OCI-LY3 (cell line): ENCODE data around the gene FAM217B.

Source experiments
- H2AFZ ChIP-seq: fragments of 200-600, 300-600 bp; shearing (Covaris generic); 2 replicates; pipeline ENCODE4 v1.6.0; 2014; ENCODE audit warnings: antibody characterized with exemption, low read depth, low read length
- H3K27ac ChIP-seq: fragments of 200-600, 300-600 bp; sonication (generic); 2 replicates; pipeline ENCODE4 v1.5.1; 2014; ENCODE audit warnings: mild to moderate bottlenecking, low read length, moderate library complexity, mixed read lengths
- H3K27me3 ChIP-seq: fragments of 200-600, 300-600 bp; sonication (generic); 2 replicates; pipeline ENCODE4 v1.6.1; 2014; ENCODE audit warnings: low read depth, low read length, mixed read lengths
- H3K36me3 ChIP-seq: fragments of 200-600, 300-600 bp; sonication (generic); replicated peaks from 2 replicates; pipeline ENCODE3; 2014; ENCODE audit warnings: low read depth, low read length, mixed read lengths
- H3K4me1 ChIP-seq: fragments of 300-600, 200-600 bp; sonication (generic); 2 replicates; pipeline ENCODE4 v1.6.1; 2014; ENCODE audit warnings: low read length, mixed read lengths
- H3K4me2 ChIP-seq: fragments of 200-600, 300-600 bp; sonication (generic); 2 replicates; pipeline ENCODE4 v1.6.1; 2014; ENCODE audit warnings: low read length, mixed read lengths
- H3K4me3 ChIP-seq: fragments of 300-600, 200-600 bp; sonication (generic); 2 replicates; pipeline ENCODE4 v1.5.1; 2014; ENCODE audit warnings: antibody characterized with exemption, mild to moderate bottlenecking, low read length, moderate library complexity
- H3K79me2 ChIP-seq: fragments of 300-600, 200-600 bp; shearing (Covaris generic); 2 replicates; pipeline ENCODE4 v1.6.1; 2014; ENCODE audit warnings: mild to moderate bottlenecking, low read length, mixed read lengths
- H3K9ac ChIP-seq: fragments of 300-600, 200-600 bp; shearing (Covaris generic); 2 replicates; pipeline ENCODE4 v1.6.0; 2014; ENCODE audit warnings: mild to moderate bottlenecking, low read length, moderate library complexity
- H3K9me3 ChIP-seq: fragments of 200-600, 300-600 bp; shearing (Covaris generic); 2 replicates; pipeline ENCODE4 v1.6.1; 2014; ENCODE audit warnings: low read length, mixed read lengths; ENCODE audit not compliant: insufficient read depth
- H4K20me1 ChIP-seq: fragments of 200-600, 300-600 bp; sonication (generic); 2 replicates; pipeline ENCODE4 v1.6.1; 2016; ENCODE audit warnings: low read length, mixed read lengths; ENCODE audit not compliant: insufficient read depth
- CTCF ChIP-seq: fragments of 200-600, 300-600 bp; sonication (generic); IDR thresholded peaks from 2 replicates; pipeline ENCODE4 v1.5.1; 2014; ENCODE audit warnings: antibody characterized with exemption, low read length, low read depth
- EZH2phosphoT487 ChIP-seq: fragments of 200-600 bp; shearing (Covaris generic); IDR thresholded peaks from 2 replicates; pipeline ENCODE4 v1.6.1; 2018; ENCODE audit warnings: antibody characterized with exemption, mixed run types, low read depth

FAM217B gene

GRCh38 chr20:59948212-59948611 lies 8.0 kb downstream of the FAM217B start:
- Histone ChIP-seq H3K4me1 (0 out of 2 replicates have a peak, but pooled peaks cover 3% of the 10 kb centered on the region), H3K36me3 (peaks cover 17% of the 10 kb centered on the region), H3K4me3 (no peak overlapping the region), H3K9ac (no peak overlapping the region), H3K27me3 (no peaks in the 10 kb centered on the region), H3K4me2 (no peak overlapping the region), H3K27ac (no peak overlapping the region), H3K79me2 (no peaks in the 10 kb centered on the region), H3K9me3 (no peaks in the 10 kb centered on the region), H2AFZ (no peak overlapping the region), H4K20me1 (no peaks in the 10 kb centered on the region)
- no peak for TF ChIP-seq CTCF
- no peak for TF ChIP-seq EZH2phosphoT487

- H3K79me2 ChIP-seq: no peaks in the 10 kb centered on the region
- H3K27me3 ChIP-seq: no peaks in the 10 kb centered on the region
- H4K20me1 ChIP-seq: no peaks in the 10 kb centered on the region
- TF ChIP-seq EZH2phosphoT487 (no peak), CTCF (peak; percentile 84)
- H2AFZ ChIP-seq: 0 out of 2 replicates have a peak overlapping the region, but pooled peaks have one; percentile 5
- no peak overlapping the region for H3K27ac ChIP-seq
- H3K4me1 ChIP-seq: 0 out of 2 replicates have a peak, but pooled peaks cover 3% of the 10 kb centered on the region
- no peak overlapping the region for H3K4me2 ChIP-seq
- H3K9me3 ChIP-seq: no peaks in the 10 kb centered on the region
- H3K36me3 ChIP-seq: peaks cover 11% of the 10 kb centered on the region
- no peak overlapping the region for H3K4me3 ChIP-seq
- no peak overlapping the region for H3K9ac ChIP-seq
Measured at GRCh38 chr20:59948828-59949720, 8.9 kb downstream of the FAM217B start.

- Histone ChIP-seq H3K4me1 (0 out of 2 replicates have a peak, but pooled peaks cover 3% of the 10 kb centered on the region), H3K4me2 (no peak overlapping the region), H3K27ac (no peak overlapping the region), H3K4me3 (no peak overlapping the region), H3K36me3 (peaks cover 3% of the 10 kb centered on the region), H2AFZ (no peak overlapping the region), H3K27me3 (no peaks in the 10 kb centered on the region), H3K9ac (no peak overlapping the region), H3K9me3 (no peaks in the 10 kb centered on the region), H4K20me1 (no peaks in the 10 kb centered on the region), H3K79me2 (no peaks in the 10 kb centered on the region)
- TF ChIP-seq EZH2phosphoT487: no peak
- TF ChIP-seq CTCF: no peak
Measured at GRCh38 chr20:59949911-59950310, 9.7 kb downstream of the FAM217B start.

GRCh38 chr20:59954718-59955117 lies 14.5 kb downstream of the FAM217B start:
- no peak overlapping the region for H3K27ac ChIP-seq
- H3K36me3 ChIP-seq: no peaks in the 10 kb centered on the region
- no peaks in the 10 kb centered on the region for H3K79me2 ChIP-seq

More at GRCh38 chr20:59954718-59955117, 14.5 kb downstream of the FAM217B start:
- Histone ChIP-seq H3K9me3 (no peaks in the 10 kb centered on the region), H4K20me1 (no peaks in the 10 kb centered on the region), H3K4me3 (no peak overlapping the region), H2AFZ (no peak overlapping the region), H3K9ac (no peak overlapping the region), H3K27me3 (no peaks in the 10 kb centered on the region), H3K4me1 (no peaks in the 10 kb centered on the region), H3K4me2 (no peak overlapping the region)
- TF ChIP-seq CTCF (no peak), EZH2phosphoT487 (no peak)
